HL-60 (cell line): Measurements from ENCODE around the gene CSRP3.

ENCODE experiments used
- GABPA ChIP-seq: IDR thresholded peaks from 2 replicates; pipeline ENCODE4 v1.6.1; 2012; ENCODE audit warnings: low read depth
- POLR2AphosphoS5 ChIP-seq: IDR thresholded peaks from 2 replicates; pipeline ENCODE4 v1.6.1; 2012; ENCODE audit warnings: low read depth
- SPI1 ChIP-seq: IDR thresholded peaks from 2 replicates; pipeline ENCODE4 v1.6.1; 2012; ENCODE audit warnings: low read depth, mild to moderate bottlenecking, borderline replicate concordance
- TF ChIP-seq, protein P1 (sequence below): IDR thresholded peaks from one replicate; pipeline ENCODE4 v1.5.1; 2011; ENCODE audit warnings: low read length, control low read depth, inconsistent platforms; ENCODE audit not compliant: insufficient read depth
- TF ChIP-seq, protein P2 (sequence below): IDR thresholded peaks from 2 replicates; pipeline ENCODE4 v1.6.1; 2012; ENCODE audit warnings: low read depth; ENCODE audit not compliant: insufficient replicate concordance

- TF ChIP-seq, protein P1, sequence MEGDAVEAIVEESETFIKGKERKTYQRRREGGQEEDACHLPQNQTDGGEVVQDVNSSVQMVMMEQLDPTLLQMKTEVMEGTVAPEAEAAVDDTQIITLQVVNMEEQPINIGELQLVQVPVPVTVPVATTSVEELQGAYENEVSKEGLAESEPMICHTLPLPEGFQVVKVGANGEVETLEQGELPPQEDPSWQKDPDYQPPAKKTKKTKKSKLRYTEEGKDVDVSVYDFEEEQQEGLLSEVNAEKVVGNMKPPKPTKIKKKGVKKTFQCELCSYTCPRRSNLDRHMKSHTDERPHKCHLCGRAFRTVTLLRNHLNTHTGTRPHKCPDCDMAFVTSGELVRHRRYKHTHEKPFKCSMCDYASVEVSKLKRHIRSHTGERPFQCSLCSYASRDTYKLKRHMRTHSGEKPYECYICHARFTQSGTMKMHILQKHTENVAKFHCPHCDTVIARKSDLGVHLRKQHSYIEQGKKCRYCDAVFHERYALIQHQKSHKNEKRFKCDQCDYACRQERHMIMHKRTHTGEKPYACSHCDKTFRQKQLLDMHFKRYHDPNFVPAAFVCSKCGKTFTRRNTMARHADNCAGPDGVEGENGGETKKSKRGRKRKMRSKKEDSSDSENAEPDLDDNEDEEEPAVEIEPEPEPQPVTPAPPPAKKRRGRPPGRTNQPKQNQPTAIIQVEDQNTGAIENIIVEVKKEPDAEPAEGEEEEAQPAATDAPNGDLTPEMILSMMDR, result no peak
- no peak for TF ChIP-seq POLR2AphosphoS5
- TF ChIP-seq, protein P2, sequence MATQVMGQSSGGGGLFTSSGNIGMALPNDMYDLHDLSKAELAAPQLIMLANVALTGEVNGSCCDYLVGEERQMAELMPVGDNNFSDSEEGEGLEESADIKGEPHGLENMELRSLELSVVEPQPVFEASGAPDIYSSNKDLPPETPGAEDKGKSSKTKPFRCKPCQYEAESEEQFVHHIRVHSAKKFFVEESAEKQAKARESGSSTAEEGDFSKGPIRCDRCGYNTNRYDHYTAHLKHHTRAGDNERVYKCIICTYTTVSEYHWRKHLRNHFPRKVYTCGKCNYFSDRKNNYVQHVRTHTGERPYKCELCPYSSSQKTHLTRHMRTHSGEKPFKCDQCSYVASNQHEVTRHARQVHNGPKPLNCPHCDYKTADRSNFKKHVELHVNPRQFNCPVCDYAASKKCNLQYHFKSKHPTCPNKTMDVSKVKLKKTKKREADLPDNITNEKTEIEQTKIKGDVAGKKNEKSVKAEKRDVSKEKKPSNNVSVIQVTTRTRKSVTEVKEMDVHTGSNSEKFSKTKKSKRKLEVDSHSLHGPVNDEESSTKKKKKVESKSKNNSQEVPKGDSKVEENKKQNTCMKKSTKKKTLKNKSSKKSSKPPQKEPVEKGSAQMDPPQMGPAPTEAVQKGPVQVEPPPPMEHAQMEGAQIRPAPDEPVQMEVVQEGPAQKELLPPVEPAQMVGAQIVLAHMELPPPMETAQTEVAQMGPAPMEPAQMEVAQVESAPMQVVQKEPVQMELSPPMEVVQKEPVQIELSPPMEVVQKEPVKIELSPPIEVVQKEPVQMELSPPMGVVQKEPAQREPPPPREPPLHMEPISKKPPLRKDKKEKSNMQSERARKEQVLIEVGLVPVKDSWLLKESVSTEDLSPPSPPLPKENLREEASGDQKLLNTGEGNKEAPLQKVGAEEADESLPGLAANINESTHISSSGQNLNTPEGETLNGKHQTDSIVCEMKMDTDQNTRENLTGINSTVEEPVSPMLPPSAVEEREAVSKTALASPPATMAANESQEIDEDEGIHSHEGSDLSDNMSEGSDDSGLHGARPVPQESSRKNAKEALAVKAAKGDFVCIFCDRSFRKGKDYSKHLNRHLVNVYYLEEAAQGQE, result no peak
- TF ChIP-seq GABPA, result no peak
- TF ChIP-seq SPI1, result no peak
Measured at GRCh38 chr11:19208959-19209546, 7.3 kb upstream of the CSRP3 start.
